Osteoblast (primary cell): ENCODE results near the gene BIN2. TPM values are rescaled to one million over a fixed set of nuclear protein-coding genes. Genes with fewer than 3 reads are reported as not detected.
"Not testable (repeated sequence)": the region's sequence is repeated elsewhere in the genome, so short reads cannot be mapped to it uniquely, and the experiment has no call there.

ENCODE experiments used
- DNase-seq: peaks from one replicate; pipeline ENCODE4 v3.0.0; 2011; ENCODE audit warnings: low spot score, mixed read lengths; ENCODE audit not compliant: insufficient read length; ENCODE audit errors: missing footprints
- H2AFZ ChIP-seq: 2 replicates; pipeline ENCODE4 v1.6.0; 2011; ENCODE audit warnings: mild to moderate bottlenecking, low read length
- H3K27ac ChIP-seq: 2 replicates; pipeline ENCODE4 v1.5.1; 2011; ENCODE audit warnings: mild to moderate bottlenecking, low read depth, low read length, moderate library complexity
- H3K27me3 ChIP-seq: 2 replicates; pipeline ENCODE4 v1.6.0; 2012; ENCODE audit warnings: mild to moderate bottlenecking, control low read depth, inconsistent platforms, low read length, moderate library complexity; ENCODE audit not compliant: insufficient read depth
- H3K36me3 ChIP-seq: 2 replicates; pipeline ENCODE4 v1.5.1; 2011; ENCODE audit warnings: mild to moderate bottlenecking, low read length, control low read depth, moderate library complexity; ENCODE audit not compliant: insufficient read depth
- H3K4me1 ChIP-seq: 2 replicates; pipeline ENCODE4 v1.5.1; 2011; ENCODE audit warnings: mild to moderate bottlenecking, low read length, control low read depth, moderate library complexity; ENCODE audit not compliant: insufficient read depth
- H3K4me2 ChIP-seq: 2 replicates; pipeline ENCODE4 v1.6.0; 2011; ENCODE audit warnings: mild to moderate bottlenecking, low read length; ENCODE audit not compliant: insufficient read depth
- H3K4me3 ChIP-seq: fragments of 200-600 bp; sonication (generic); 3 replicates; pipeline ENCODE4 v1.5.1; 2012; ENCODE audit warnings: mild to moderate bottlenecking, low read length, inconsistent platforms; ENCODE audit not compliant: insufficient read depth
- H3K79me2 ChIP-seq: 2 replicates; pipeline ENCODE4 v1.6.0; 2012; ENCODE audit warnings: mild to moderate bottlenecking, low read length, control low read depth, inconsistent platforms; ENCODE audit not compliant: insufficient read depth
- H3K9me3 ChIP-seq: 2 replicates; pipeline ENCODE4 v1.5.1; 2011; ENCODE audit warnings: low read depth, low read length, control low read depth
- H4K20me1 ChIP-seq: 2 replicates; pipeline ENCODE4 v1.6.0; 2012; ENCODE audit warnings: mild to moderate bottlenecking, low read length, control low read depth; ENCODE audit not compliant: insufficient read depth
- CTCF ChIP-seq: IDR thresholded peaks from 2 replicates; pipeline ENCODE4 v1.5.1; 2011; ENCODE audit warnings: mild to moderate bottlenecking, low read depth, low read length, moderate library complexity; ENCODE audit errors: extremely low read depth
- total RNA-seq: library from RNA; depleted of rRNA; stranded (reverse); fragments of >200 nt; gene quantifications from 2 replicates; pipeline ENCODE4 v1.2.3, GENCODE V29; 2012

Gene BIN2
- total RNA-seq, 1 donor: under 0.01 TPM

DNA sequence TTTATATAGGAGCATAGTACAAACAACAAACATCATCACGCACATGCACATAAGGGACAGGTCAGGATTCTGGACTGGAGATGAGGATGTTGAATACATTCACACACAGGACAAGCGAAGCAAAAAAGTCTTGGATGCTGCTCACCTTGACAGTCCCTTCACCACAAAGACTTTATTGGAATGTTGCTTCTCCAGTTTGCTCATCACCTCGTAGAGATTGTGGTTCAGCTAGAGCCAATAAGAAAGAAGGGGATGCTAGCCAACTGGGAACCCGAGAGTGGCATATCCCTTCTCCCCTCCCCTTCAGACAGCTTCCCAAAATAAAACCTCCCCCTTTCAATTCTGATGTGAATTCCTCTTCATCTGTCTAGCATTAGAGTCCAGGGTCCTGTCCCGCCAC lies 28.3 kb downstream of the BIN2 start:
- DNase-seq: no peak
- H3K79me2 ChIP-seq: no peaks in the 10 kb centered on the region
- H3K36me3 ChIP-seq: no peaks in the 10 kb centered on the region
- no peak overlapping the region for H2AFZ ChIP-seq
- H3K27ac ChIP-seq: no peak overlapping the region
- no peak overlapping the region for H3K4me2 ChIP-seq
- no peaks in the 10 kb centered on the region for H3K9me3 ChIP-seq
- no peak for TF ChIP-seq CTCF
- no peaks in the 10 kb centered on the region for H3K27me3 ChIP-seq
- no peak overlapping the region for H3K4me3 ChIP-seq
- no peaks in the 10 kb centered on the region for H4K20me1 ChIP-seq
- no peaks in the 10 kb centered on the region for H3K4me1 ChIP-seq

GRCh38 chr12:51294097-51294496 lies 29.9 kb downstream of the BIN2 start:
- H3K4me1 ChIP-seq, H3K4me2 ChIP-seq, H3K79me2 ChIP-seq, H4K20me1 ChIP-seq, H3K36me3 ChIP-seq, H2AFZ ChIP-seq, H3K27me3 ChIP-seq, H3K4me3 ChIP-seq, H3K27ac ChIP-seq, DNase-seq, H3K9me3 ChIP-seq: not testable (repeated sequence)

DNA sequence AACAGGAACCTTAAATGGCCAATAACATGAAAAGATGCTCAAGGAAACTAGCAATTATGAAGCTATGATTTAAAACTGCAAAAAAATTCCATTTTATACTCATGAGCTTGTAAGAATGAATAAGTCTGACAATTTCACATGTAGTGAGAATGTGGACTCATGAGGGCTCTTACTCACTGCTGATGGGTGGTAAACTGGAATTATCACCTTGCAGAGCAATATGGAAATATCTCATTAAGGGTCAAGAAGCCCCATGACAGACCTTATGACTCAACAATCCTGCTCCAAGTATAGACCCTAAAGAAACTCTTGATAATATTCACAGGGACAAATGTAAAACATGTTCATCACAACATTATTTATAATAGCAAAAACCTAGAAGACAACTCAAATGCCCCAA lies 30.3 kb downstream of the BIN2 start:
- Histone ChIP-seq H2AFZ (no peak overlapping the region), H3K4me1 (no peaks in the 10 kb centered on the region), H3K9me3 (no peaks in the 10 kb centered on the region), H3K79me2 (no peaks in the 10 kb centered on the region), H4K20me1 (no peaks in the 10 kb centered on the region), H3K4me3 (no peak overlapping the region), H3K27ac (no peak overlapping the region), H3K36me3 (no peaks in the 10 kb centered on the region), H3K27me3 (no peaks in the 10 kb centered on the region), H3K4me2 (no peak overlapping the region)
- no peak for TF ChIP-seq CTCF
- DNase-seq: no peak

- H3K79me2 ChIP-seq, H2AFZ ChIP-seq, DNase-seq, H3K4me3 ChIP-seq, H3K27me3 ChIP-seq, H3K27ac ChIP-seq, H3K36me3 ChIP-seq, H3K9me3 ChIP-seq, H4K20me1 ChIP-seq, H3K4me1 ChIP-seq, H3K4me2 ChIP-seq: not testable (repeated sequence)
Measured at GRCh38 chr12:51291603-51292513, 32.1 kb downstream of the BIN2 start.

DNA sequence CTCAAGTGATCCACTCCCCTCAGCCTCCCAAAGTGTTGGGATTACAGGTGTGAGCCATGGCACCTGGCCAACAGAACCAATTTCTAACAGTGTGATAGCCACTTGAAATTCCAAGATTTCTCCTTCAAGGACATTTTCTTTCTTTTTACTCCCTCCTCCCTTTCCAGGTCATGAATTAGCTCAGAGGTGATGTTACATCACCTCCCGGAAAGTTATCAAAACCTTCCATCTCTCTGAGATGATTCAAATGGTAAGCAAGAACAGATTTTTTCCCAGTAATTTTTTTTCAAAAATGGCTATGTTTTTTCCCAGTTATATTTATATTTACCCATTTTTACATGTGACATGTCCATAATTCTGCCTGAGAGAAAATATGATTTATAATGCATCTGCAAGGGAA lies 38.1 kb downstream of the BIN2 start:
- TF ChIP-seq CTCF: no peak
- Histone ChIP-seq H3K79me2 (no peaks in the 10 kb centered on the region), H3K27ac (no peak overlapping the region), H3K4me3 (no peak overlapping the region), H3K4me2 (no peak overlapping the region), H3K36me3 (no peaks in the 10 kb centered on the region), H3K4me1 (peaks cover 7% of the 10 kb centered on the region), H3K27me3 (no peaks in the 10 kb centered on the region), H3K9me3 (no peaks in the 10 kb centered on the region), H4K20me1 (no peaks in the 10 kb centered on the region), H2AFZ (no peak overlapping the region)
- no peak for DNase-seq
